GM18907 (cell line): Measurements from ENCODE around the gene SMC5.
A peak's percentile ranks its signal among the peaks of the same experiment; 100 is the strongest.
"Not testable (repeated sequence)": the region's sequence is repeated elsewhere in the genome, so short reads cannot be mapped to it uniquely, and the experiment has no call there.

ENCODE experiments used
- ATAC-seq: cut with Tn5 transposase; IDR thresholded peaks from one replicate; pipeline ENCODE4 v1.9.1; 2021; ENCODE audit warnings: mild to moderate bottlenecking, moderate library complexity; ENCODE audit not compliant: unreplicated experiment

Gene SMC5

DNA sequence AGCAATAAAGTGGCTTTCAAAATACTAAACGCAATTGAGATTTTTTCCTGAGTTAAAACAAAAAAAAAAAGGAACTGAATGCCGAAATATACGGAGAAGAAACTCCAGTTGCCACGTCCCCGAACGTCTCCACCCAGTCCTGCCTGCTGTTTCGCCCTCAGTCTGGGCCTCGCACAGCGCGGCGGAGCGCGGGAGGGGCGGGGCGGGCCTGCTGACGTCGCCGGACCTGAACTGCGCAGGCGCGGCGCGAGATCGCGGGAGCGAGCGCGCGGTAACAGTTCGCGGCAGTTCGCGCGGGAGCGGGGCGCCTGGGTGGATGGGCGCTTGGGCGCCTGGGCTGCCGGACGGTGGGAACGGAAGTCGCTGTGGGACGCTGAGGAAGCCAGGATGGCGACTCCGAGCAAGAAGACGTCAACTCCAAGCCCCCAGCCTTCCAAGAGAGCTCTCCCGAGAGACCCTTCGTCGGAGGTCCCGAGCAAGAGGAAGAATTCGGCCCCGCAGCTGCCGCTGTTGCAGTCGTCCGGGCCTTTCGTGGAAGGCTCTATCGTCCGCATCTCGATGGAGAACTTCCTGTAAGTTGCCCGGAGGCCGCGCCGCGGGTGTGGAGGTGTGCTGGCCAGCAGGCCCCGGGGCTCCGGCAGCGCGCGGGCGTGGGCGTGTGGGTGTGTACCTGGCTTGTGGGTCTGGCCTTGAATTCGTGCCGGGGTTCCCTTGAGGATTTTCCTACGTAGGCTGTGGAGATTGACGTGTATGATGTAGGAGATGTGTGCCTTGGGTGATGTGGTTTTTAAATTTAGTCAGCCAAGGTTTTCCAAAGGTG is at the start of gene SMC5:
Gene SMC5, plus strand, starts transcription at position 287 of the 820 bp plus-strand sequence. Its CDS starts 101 bp downstream, at position 388.
- peak; percentile 86 for ATAC-seq

DNA sequence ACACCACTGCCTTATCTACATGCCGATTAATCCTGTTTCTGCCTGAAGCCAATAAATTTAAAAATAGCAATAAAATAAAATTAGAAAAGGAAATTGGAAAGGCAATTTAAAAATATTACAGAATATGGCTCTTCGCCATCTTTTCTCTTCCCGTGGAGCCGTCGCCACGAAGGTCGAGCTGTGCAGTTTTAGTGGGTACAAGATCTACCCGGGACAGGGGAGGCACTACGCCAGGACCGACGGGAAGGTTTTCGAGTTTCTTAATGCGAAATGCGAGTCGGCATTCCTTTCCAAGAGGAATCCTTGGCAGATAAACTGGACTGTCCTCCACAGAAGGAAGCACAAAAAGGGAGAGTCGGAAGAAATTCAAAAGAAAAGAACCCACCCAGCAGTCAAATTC is 41.7 kb upstream of the SMC5 start:
- ATAC-seq: no peak

DNA sequence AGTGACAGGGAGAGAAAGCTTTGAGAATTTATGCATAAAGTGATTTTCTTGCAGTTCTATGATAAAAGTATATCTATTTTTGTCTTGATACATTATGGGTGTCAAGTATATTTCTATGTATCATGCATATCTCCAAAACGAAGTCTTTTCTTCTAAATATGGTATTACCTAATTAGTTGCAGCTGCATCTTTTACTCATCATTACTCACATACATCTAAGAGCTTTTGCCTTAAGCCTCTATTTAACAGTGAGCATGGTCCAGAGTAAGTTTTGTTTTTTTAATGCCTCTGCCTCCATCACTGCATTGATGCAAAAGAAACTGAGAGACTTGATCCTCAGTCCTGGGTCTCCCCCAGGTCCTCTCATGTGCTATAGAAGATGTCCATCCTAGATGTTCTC is 40.0 kb upstream of the SMC5 start:
- no peak for ATAC-seq

DNA sequence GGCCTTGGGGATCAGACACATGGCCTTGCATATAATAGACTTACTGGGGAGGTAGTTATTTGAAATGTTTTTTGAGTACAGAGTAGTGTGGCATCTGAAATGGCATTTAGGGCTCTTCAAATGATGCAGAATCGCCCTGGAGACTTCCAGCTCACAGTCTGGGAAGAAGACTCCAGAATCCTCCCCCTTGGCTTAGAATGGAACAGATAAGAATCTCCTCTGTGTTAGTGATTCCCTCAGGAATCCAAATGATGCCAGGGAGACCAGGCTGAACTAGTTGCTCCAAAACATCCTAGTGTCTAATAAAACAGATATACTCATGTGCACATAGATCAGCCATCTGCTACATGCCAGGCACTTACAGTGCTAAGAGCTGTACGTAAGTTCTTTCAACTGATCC is 38.6 kb upstream of the SMC5 start:
- ATAC-seq: no peak

DNA sequence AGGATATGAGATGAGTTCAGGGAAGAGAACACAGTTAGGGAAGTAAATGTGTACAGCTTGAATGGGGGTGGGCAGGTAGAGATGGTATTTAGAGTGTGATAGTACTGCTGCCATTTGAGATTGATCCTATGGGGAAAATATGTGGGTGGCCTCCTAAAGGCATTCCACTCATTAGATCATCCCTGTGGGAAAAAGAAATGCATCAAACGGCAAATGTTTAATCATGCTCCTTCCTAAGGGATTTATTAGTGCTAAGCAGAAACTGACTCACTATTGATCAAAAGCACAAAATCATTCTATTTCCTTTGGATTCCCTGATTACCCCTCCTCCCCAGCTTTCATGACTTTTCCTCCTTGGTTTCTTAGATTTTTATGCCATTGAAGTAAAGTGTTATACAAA is 36.4 kb upstream of the SMC5 start:
- ATAC-seq: no peak

DNA sequence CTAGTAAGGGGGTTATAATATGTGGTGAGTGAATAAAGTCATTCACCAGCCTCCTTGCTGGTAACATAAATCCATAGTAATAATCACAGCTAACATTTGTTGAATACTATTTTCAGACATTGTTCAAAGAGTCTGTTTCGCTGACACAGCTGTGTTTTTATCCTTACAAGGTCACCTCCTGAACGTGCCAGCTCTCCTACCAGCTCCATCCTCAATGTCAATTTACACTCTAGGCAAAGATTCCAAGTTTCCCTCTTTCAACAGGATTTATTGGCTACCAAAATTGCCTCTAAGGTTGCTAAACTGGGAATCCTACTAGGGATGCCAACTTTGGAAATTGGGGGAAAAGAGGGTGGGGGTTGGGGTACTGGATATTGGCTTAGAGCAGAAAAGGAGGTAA is 30.7 kb upstream of the SMC5 start:
- no peak for ATAC-seq

DNA sequence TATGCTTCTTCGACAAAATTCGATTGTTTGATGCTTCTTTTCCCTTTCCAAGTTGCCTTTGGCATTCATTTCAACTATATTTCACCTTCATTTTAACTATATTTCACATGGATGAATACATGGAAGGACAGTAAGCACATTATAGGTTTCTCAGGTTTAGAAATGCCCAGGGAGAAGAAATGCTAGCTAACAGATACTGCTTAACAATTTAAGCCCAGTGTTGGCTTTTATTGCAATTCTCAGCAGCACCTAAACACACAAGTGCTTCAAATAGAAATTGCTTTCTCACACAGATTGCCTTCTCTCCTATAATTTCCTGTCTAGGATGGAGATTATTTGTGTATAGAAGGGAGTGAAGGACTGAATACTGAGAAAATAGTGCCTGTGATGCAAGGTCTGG is 30.2 kb upstream of the SMC5 start:
- no peak for ATAC-seq

DNA sequence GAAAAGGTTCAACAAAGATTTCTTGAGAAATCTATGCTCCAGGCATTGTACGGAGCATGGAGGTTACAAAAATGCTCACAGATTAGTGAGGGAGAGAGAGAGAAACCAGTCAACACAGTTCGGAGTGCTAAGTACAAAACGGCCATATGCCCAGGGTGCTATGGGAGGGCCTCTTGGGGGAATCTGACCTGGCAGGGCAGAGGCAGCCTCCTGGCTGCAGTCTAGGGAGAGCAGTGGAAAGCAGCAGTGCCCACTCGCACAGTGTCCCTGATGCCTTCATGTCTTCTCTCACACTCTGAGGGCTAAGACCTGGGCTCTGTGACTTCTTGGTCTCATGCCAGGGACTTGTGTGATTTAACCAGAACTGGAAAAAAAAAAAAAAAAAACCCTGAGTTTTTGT is 29.8 kb upstream of the SMC5 start:
- no peak for ATAC-seq

DNA sequence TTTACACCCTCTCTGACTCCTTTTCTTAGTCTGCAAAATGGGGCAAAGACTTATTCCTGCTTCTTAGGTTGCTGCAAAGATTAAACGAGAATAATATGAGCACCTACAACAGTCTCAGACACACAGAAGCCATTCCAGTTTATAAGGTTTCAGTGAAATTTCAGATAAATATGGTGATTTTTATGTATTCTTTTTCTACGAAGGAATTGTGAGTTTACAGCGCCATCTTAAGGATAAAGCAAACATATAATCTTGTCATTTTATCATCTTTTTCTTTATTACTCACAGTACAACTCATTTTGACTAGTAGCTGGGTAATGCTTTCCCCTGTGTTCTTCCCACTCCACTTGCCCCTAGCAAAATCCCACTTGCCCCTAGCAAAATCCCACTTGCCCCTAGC is 29.2 kb upstream of the SMC5 start:
- ATAC-seq: no peak

DNA sequence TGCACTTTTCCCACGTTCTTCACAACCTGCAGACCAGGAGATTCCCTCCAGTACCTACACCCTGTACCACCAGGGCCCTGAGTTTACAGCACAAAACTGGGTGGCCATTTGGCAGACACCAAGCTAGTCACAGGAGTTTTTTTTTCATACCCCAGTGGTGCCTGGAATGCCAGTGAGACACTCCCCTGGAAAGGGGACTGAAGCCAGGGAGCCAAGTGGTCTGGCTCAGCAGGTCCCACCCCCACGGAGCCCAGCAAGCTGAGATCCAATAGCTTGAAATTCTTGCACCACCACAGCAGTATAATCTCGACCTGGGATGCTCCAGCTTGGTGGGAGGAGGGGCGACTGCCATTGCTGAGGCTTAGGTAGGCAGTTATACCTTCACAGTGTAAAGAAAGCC is 26.3 kb upstream of the SMC5 start:
- no peak for ATAC-seq

DNA sequence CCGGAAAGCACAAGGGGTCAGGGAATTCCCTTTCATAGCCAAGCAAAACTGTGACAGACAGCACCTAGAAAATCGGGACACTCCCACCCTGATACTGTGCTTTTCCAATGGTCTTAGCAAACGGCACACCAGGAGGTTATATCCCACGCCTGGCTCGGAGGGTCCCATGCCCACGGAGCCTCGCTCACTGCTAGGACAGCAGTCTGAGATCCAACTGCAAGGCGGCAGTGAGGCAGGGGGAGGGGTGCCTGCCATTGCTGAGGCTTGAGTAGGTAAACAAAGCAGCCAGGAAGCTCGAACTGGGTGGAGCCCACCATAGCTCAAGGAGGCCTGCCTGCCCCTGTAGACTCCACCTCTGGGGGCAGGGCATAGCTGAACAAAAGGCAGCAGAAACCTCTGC is 24.6 kb upstream of the SMC5 start:
- not testable (repeated sequence) for ATAC-seq

DNA sequence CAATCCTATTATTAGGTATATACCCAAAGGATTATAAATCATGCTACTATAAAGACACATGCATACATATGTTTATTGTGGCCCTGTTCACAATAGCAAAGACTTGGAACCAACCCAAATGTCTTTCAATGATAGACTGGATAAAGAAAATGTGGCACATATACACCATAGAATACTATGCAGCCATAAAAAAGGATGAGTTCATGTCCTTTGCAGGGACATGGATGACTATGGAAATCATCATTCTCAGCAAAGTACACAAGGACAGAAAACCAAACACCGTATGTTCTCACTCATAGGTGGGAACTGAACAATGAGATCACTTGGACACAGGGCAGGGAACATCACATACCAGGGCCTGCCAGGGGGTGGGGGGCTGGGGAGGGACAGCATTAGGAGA is 12.8 kb upstream of the SMC5 start:
- ATAC-seq: not testable (repeated sequence)

DNA sequence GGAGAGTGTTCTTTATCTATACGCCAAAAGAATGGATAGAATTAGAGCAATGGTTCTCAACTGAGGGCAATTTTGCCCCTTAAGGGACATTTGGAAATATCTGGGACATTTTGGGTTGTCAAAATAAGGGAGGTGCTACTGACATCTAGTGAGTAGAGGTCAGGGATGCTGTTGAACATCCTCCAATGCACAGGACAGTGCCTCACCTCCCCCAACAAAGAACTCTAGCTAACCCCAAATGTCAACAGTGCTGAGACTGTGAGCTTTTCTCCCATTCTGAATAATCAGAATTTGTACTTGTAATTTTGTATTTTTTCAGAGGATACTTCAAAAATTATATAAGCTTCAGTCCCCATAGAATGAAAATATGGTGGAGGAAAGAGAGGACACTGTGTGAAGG is 8.6 kb upstream of the SMC5 start:
- no peak for ATAC-seq

DNA sequence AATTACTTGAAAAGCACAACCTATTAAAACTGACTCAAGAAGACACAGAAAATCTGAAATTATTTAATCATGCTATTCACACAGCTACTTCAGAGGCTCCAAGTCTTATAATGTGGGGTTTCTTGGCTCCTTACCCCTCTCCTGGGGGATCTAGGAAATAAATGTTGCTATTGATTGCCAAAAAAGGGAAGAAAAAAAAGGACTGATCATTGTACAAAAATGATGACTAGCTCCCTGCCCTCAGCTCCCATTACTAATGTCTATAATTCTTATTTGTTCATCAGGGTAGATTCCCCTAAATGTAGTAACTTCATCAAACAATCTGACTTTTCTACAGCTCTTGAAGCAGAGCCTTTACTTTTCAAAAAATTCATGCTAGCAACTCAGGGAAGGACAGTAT is 3.3 kb upstream of the SMC5 start:
- ATAC-seq: no peak

DNA sequence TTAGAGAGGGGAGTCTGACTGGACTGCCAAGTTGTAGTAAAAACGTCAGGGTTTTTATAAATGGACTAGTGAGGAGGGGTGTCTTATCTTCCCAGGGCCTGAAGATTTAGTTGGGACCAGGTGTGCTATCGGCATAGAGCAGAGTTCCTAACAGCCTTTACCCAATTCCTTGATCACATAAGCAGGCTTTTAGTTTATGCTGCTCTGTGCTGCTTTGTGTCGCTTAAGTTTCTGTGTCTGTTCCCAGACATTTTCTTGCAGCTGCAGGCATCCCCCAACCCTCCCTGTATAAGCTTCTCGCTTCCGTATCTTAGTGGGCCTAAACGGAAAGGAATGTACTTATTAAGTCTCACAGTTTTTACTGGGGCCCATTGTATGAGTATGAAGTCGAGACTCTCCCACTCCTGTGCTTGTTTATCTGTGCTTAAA is 2.6 kb upstream of the SMC5 start:
- ATAC-seq: no peak

DNA sequence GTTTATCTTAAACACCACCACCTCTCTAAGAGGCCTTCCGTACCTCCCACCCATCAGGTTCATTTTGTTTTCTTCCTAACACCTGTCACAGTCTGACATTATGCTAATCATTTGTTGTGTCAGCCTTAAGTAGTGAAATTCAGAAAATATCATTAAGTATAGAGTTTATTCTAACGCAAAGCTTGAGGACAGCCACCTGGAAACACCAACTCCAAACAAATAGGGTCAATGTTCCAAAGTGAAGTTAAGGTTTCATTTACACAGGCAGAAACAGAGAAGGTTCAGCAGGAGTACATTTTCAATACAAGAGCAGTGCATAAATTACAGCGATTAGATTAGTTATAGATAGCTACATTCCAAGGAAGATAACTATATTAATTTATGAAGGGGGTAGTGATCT is 1.3 kb upstream of the SMC5 start:
- no peak for ATAC-seq

DNA sequence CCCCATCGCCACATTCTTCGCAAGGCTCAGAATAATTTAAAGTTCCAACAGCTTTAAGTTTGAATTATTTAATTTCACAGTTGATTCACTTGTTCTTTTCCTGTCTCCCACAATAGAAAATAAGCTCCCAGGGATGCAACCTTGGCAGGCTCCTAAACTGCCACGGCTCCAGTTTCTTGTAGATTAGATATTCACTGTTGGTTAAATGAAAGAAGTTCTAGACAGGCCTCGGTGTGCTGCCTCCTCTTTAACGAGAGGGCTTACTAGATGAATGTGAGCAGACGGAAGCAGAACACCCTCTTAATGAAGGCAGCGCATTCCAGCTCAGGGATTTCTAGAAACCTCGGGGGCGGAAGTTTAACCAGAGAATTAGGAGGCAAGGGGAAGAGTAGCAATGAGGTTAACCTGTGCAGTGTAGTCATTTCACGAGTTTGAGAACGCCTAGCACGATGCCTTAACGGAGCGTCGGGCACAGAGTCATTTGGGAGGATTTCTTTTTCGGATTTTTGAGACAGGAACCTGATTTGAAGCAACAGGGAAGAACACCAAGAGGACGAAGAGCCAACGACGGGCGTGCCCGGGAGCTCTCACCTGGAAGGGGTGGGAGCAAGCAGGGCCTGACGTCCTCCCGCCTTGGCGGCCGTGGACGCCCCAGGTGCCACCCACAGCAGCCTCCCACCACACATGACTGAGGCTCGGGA is 637 bp upstream of the SMC5 start:
- ATAC-seq: peak; percentile 52

DNA sequence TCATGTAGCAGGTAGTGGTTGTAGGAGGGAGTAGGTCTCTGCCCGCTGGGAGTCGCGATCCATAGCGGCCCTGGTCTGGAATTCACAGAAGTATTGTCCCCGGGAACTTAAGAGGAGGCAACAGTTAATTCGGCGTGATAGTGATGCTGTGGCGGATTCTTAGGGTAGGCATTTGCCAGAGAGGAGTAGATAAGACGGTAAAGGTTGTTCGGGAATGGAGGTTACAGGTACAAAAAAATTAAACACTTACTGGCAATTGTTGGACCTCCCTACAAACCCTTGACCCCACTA is 679 bp downstream of the SMC5 start:
- no peak for ATAC-seq

DNA sequence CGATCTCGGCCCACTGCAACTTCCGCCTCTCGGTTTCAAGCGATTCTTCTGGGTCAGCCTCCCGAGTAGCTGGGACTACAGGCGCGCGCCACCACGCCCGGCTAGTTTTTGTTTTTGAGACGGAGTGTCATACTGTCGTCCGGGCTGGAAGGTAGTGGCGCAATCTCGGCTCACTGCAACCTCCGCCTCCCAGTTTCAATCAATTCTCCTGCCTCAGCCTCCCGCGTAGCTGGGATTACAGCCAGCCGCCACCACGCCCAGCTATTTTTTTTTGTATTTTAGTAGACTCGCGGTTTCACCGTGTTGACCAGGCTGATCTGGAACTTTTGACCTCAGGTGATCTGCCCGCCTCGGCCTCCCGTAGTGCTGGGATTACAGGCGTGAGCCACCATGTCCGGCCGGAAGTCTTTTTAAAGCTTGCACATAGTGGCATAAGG is 1.2 kb downstream of the SMC5 start:
- ATAC-seq: no peak

DNA sequence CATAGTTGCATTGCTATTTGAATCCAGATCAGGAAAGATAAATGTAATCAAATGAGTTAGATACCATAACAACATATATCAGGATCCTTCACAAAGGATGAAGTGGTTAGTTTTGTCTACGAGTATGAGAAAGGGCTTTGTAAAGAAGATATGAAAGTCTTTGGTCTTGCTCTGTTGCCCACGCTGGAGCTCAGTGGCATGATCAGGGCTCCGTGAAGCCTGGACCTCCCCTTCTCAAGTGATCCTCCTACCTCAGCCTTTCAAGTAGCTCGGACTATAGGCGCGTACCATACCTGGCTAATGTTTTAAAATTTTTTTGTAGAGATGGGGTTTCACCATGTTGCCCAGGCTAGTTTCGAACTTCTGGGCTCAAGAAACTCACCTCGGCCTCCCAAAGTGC is 1.8 kb downstream of the SMC5 start:
- peak; percentile 31 for ATAC-seq

DNA sequence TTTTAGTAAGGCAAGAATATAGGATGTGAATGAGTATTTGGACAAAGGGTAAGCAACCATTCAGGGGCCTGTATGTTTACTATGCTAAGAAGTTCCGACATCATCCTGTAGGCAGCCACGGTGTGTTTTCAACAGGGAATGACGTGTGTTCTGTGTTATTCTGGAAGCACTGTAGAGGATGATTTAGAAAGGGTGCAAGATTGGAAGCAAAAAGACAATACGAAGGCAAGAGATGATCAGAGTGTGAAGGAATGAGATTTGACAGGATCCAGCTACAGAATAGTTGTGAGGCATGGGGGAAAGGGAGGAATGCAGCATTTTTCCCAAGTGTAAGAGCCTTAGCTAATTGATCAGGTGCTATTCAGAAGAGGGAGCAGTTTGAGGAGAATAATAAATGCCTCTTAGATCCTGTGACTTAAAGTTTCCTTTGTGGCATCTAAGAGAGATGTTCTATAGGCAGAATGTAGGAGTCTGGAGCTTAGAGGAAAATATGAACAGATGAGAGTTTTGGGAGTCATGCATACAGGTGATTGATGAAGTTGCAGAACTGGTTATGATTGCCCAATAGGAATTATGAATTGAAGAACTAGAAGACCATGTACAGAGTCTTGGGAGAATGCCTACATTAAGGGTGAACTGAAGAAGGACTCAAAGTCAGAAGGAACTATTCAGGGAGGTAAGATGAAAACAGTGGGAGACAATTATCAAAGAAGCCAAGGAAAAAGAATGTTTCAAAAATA is 2.5 kb downstream of the SMC5 start:
- ATAC-seq: no peak

DNA sequence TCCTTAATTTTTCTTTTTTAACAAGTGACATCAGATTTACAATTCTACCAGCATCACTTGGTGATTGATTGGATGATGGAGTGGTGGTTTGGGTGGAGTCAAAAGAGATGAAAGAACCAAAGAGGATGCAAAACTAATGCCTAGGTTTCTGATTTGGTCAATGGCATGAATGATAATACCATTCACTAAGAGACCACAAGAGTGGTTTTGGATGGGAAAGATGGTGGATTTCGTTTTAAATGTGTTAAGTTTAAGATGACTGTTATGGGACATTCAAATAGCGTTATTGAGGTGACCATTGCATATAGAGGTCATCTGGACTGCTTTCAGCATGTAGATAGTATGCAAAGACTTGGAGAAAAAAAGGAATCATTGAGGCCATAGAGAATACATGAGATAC is 3.6 kb downstream of the SMC5 start:
- no peak for ATAC-seq
